ENCODE data around the gene ACAD10.
"Not testable (repeated sequence)": the region's sequence is repeated elsewhere in the genome, so short reads cannot be mapped to it uniquely, and the experiment has no call there.

The ACAD10 gene

DNA sequence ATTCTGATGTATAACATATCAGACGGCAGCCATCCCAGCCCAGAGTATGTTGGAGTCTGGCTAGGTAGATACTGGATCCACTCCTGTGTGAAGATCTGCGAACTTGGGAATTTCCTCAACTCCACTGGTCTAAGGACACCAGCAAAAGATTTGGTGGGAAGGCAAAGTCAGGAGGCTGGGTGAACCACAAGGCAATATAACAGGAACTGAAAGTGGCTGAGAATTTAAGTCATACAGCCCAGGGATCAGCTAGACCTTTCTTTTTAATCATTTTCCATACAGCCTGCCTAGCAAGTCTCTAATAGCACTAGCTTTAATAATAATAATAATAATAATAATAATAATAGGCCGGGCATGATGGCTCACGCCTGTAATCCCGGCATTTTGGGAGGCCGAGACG lies 34.9 kb upstream of the ACAD10 start:
- Histone ChIP-seq H3K27ac (no peak overlapping the region), H3K9ac (ENCODE audit: insufficient read length) (no peak overlapping the region), H3K4me3 (no peak overlapping the region), H3K36me3 (ENCODE audit: insufficient read depth, low read length) (peaks cover 53% of the 10 kb centered on the region), H3K9me3 (ENCODE audit: low read depth, low read length) (no peaks in the 10 kb centered on the region)
- TF ChIP-seq FOXP2 (optimal IDR thresholded peaks at IDR 0.05; ENCODE audit: control extremely low read depth, extremely low read length, insufficient read depth), result no peak
- no peak for DNase-seq (ENCODE audit: low read depth, low spot score)

DNA sequence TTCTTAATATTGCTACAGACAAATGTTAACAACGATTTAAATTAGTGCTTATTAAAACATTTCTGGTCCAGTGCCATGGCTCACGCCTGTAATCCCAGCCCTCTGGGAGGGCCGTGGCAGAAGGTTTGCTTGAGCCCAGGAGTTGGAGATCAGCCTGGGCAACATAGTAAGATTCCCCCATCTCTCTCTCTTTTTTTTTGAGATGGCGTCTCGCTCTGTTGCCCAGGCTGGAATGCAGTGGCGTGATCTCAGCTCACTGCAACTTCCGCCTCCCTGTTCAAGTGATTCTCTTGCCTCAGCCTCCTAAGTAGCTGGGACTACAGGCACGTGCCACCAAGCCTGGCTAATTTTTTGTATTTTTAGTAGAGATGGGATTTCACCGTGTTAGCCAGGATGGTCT lies 33.3 kb upstream of the ACAD10 start:
- not testable (repeated sequence) for H3K27ac ChIP-seq; H3K9me3 ChIP-seq (ENCODE audit: low read depth, low read length); H3K4me3 ChIP-seq; H3K9ac ChIP-seq (ENCODE audit: insufficient read length); DNase-seq (ENCODE audit: low read depth, low spot score)
- peaks cover 47% of the 10 kb centered on the region for H3K36me3 ChIP-seq (ENCODE audit: insufficient read depth, low read length)

DNA sequence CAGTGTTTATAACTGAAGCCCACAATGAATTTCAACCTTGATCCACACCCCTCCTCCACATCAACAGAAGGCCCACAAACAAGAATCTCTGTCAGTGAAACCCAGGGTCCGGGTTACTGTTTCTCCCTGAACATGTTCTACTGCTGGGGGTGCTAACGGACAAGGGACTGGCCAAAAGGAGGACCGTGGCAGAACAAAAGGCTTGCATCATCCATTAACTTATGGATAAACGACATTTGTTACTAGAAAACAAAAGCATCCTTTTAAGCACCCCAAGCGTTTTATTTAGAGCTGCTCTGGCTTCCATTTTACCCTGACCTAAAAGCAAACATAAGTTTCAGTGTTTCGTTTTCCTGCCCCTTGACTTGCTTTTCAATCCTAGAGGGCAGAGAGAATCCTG lies 32.3 kb upstream of the ACAD10 start:
- H3K27ac ChIP-seq, result no peak overlapping the region
- H3K4me3 ChIP-seq, result no peak overlapping the region
- DNase-seq (ENCODE audit: low read depth, low spot score), result no peak
- no peak overlapping the region for H3K9ac ChIP-seq (ENCODE audit: insufficient read length)
- H3K9me3 ChIP-seq (ENCODE audit: low read depth, low read length), result no peaks in the 10 kb centered on the region
- TF ChIP-seq EZH2 (IDR thresholded peaks at IDR 0.05) (no peak), FOXP2 (optimal IDR thresholded peaks at IDR 0.05; ENCODE audit: control extremely low read depth, extremely low read length, insufficient read depth) (no peak), POLR2AphosphoS5 (IDR thresholded peaks at IDR 0.05; ENCODE audit: borderline replicate concordance, low read depth, low read length) (no peak)
- peaks cover 48% of the 10 kb centered on the region for H3K36me3 ChIP-seq (ENCODE audit: insufficient read depth, low read length)

DNA sequence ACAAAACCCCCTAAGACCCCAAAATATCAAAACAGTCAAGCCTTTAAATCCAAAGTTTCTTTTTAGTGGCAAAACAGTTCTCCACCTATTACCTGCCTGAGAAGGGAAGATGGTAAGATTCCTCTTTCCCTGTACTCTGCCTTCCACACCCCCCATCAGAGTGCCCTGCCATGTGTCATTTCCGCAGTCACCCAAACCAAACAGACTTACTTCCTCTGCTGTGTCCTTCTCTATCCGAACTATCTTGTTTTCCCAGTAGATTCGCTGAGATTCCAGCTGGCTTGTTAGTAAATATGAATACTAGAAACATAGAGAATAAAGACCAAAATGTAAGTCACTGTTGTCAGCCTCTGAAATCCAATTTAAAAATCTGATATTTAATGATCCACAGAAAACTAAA lies 30.5 kb upstream of the ACAD10 start:
- Histone ChIP-seq H3K9me3 (ENCODE audit: low read depth, low read length) (no peaks in the 10 kb centered on the region), H3K36me3 (ENCODE audit: insufficient read depth, low read length) (peaks cover 50% of the 10 kb centered on the region), H3K4me3 (no peak overlapping the region), H3K27ac (no peak overlapping the region), H3K9ac (ENCODE audit: insufficient read length) (no peak overlapping the region)
- no peak for DNase-seq (ENCODE audit: low read depth, low spot score)
- TF ChIP-seq EZH2 (IDR thresholded peaks at IDR 0.05) (no peak), POLR2AphosphoS5 (IDR thresholded peaks at IDR 0.05; ENCODE audit: borderline replicate concordance, low read depth, low read length) (no peak), FOXP2 (optimal IDR thresholded peaks at IDR 0.05; ENCODE audit: control extremely low read depth, extremely low read length, insufficient read depth) (no peak)

DNA sequence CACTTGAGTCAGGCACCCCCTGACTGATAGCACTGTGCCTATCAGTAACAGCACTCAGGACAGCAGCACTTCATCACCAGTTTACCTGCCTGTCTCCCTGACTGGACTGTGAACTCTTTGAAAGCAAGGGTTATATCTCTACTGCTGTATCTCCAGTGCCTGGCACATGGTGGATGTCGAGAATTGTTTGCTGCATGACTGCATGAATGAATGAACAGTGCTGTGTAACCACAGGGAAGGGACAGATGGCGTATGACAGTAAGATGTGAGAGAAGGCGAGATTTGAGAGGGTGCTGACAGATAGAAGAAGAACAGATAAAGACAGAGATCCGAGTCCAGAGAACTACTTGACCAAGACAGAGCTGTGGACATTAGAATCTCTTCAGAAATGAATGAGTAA lies 29.8 kb upstream of the ACAD10 start:
- Histone ChIP-seq H3K4me3 (no peak overlapping the region), H3K27ac (no peak overlapping the region), H3K9ac (ENCODE audit: insufficient read length) (no peak overlapping the region), H3K36me3 (ENCODE audit: insufficient read depth, low read length) (peaks cover 50% of the 10 kb centered on the region), H3K9me3 (ENCODE audit: low read depth, low read length) (no peaks in the 10 kb centered on the region)
- TF ChIP-seq EZH2 (IDR thresholded peaks at IDR 0.05) (no peak), FOXP2 (optimal IDR thresholded peaks at IDR 0.05; ENCODE audit: control extremely low read depth, extremely low read length, insufficient read depth) (no peak), POLR2AphosphoS5 (IDR thresholded peaks at IDR 0.05; ENCODE audit: borderline replicate concordance, low read depth, low read length) (no peak)
- no peak for DNase-seq (ENCODE audit: low read depth, low spot score)

DNA sequence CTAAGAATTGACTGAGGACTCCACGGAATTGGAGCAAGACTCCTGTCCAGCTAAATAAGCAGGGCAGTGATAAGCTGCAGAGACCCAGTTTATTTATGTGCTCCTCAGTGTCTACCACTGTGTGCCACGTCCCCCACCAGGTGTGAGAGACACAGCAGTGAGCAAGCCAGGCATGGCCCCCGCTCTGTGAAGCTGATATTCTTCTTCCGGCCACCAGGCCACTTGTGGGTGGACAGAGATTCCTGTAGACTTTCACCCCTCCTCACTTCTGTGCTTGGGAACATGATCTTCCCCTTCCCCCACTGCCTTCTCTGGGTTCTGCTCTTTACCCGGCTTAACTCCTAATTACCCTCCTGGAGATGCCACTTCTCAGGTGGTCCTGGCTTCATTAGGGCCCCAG lies 21.4 kb upstream of the ACAD10 start:
- peaks cover 42% of the 10 kb centered on the region for H3K36me3 ChIP-seq (ENCODE audit: insufficient read depth, low read length)
- TF ChIP-seq EZH2 (IDR thresholded peaks at IDR 0.05) (no peak), POLR2AphosphoS5 (IDR thresholded peaks at IDR 0.05; ENCODE audit: borderline replicate concordance, low read depth, low read length) (no peak), FOXP2 (optimal IDR thresholded peaks at IDR 0.05; ENCODE audit: control extremely low read depth, extremely low read length, insufficient read depth) (no peak)
- no peak overlapping the region for H3K4me3 ChIP-seq
- H3K27ac ChIP-seq, result no peak overlapping the region
- H3K9me3 ChIP-seq (ENCODE audit: low read depth, low read length), result no peaks in the 10 kb centered on the region
- H3K9ac ChIP-seq (ENCODE audit: insufficient read length), result no peak overlapping the region
- no peak for DNase-seq (ENCODE audit: low read depth, low spot score)

DNA sequence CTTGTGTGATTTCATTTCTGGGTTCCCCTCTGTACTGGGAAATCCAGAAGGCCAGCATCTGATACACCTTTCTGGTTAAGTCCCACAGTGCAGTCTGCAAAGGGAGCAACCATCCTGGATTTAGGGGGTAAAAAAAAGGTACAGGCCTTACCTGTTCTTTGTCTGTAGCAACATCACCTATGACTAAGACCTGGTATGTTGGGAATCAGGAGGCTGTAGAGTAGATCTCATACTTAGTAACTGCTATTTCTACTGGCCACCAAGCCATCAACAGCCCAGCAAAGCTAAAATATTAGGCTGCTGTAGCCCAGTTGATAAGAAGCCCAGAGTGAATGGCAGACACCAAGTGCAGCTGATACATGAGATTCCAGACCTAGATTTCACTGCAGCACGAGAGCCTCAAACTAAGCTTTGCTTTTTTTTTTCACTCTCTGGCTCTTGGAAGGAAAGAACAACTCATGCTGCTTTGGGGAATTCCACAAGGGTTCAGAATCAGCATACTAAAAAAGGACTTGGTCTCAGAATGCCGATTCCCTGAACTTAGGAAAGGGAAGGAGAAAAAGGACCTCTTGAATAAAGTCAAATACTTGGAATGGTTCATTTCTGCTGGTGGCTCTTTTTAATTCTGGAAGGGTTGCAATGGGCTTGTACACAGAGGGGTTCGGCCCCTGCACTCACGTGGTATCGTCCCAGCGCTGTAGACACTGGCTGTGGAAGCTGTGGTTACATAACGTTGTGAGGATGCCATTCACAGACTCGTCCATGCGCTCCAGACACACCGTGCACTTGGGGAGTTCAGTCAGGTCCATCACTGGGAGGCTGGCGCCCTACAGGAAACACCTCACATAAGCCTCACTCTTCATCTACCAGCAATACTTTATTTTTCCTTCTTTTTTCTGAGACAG lies 20.6 kb upstream of the ACAD10 start:
- TF ChIP-seq POLR2AphosphoS5 (IDR thresholded peaks at IDR 0.05; ENCODE audit: borderline replicate concordance, low read depth, low read length), result no peak
- TF ChIP-seq FOXP2 (optimal IDR thresholded peaks at IDR 0.05; ENCODE audit: control extremely low read depth, extremely low read length, insufficient read depth), result no peak
- TF ChIP-seq EZH2 (IDR thresholded peaks at IDR 0.05), result no peak
- H3K4me3 ChIP-seq, result no peak overlapping the region
- H3K27ac ChIP-seq, result no peak overlapping the region
- DNase-seq (ENCODE audit: low read depth, low spot score), result no peak
- H3K36me3 ChIP-seq (ENCODE audit: insufficient read depth, low read length), result peaks cover 40% of the 10 kb centered on the region
- no peaks in the 10 kb centered on the region for H3K9me3 ChIP-seq (ENCODE audit: low read depth, low read length)
- no peak overlapping the region for H3K9ac ChIP-seq (ENCODE audit: insufficient read length)

DNA sequence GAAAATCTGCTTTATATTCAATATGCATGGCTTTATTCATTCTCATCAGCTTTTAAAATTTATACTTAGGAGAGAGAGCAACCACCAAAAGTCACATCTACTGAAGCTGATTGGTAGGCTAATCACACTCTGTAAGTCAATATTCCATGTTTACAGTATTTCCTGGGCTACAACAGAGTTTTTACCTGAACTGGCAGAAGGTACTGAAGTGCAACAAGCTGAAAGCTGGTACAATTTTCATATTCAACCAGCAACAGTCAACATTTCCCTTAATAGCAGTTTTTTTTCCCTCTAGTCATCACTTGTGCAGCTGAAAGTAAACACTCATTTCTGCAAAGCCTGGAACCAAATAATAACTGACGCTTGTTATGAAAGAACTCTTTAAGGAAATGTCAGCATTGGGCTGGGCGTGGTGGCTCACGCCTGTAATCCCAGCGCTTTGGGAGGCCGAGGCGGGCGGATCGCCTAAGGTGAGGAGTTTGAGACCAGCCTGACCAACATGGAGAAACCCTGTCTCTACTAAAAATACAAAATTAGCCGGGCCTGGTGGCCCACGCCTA lies 13.0 kb upstream of the ACAD10 start:
- Histone ChIP-seq H3K36me3 (ENCODE audit: insufficient read depth, low read length) (peaks cover 51% of the 10 kb centered on the region), H3K9ac (ENCODE audit: insufficient read length) (no peak overlapping the region), H3K4me3 (no peak overlapping the region), H3K9me3 (ENCODE audit: low read depth, low read length) (no peaks in the 10 kb centered on the region), H3K27ac (no peak overlapping the region)
- no peak for DNase-seq (ENCODE audit: low read depth, low spot score)
- no peak for TF ChIP-seq FOXP2 (optimal IDR thresholded peaks at IDR 0.05; ENCODE audit: control extremely low read depth, extremely low read length, insufficient read depth)
- TF ChIP-seq POLR2AphosphoS5 (IDR thresholded peaks at IDR 0.05; ENCODE audit: borderline replicate concordance, low read depth, low read length), result no peak
- no peak for TF ChIP-seq EZH2 (IDR thresholded peaks at IDR 0.05)

DNA sequence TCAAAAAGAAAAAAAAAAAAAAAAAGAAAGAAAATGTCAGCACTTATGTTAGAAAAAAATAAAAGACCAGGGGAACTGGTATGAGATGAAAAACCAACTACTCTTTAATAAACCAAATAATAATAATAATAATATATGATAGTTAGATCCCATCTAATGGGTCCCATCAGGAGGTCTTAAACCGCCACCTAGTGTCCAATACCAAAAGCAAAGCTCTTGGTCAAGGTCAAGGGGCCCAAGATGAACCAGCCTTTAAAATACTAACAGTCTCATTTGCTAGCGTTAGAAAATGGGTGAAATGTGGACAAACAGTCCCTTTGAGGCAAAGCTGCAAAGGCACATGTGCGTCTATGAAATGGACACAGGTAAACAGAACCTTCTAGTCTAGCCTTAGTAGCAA lies 12.3 kb upstream of the ACAD10 start:
- no peak for DNase-seq (ENCODE audit: low read depth, low spot score)
- Histone ChIP-seq H3K9ac (ENCODE audit: insufficient read length) (no peak overlapping the region), H3K4me3 (no peak overlapping the region), H3K27ac (no peak overlapping the region), H3K36me3 (ENCODE audit: insufficient read depth, low read length) (peaks cover 51% of the 10 kb centered on the region), H3K9me3 (ENCODE audit: low read depth, low read length) (no peaks in the 10 kb centered on the region)
- TF ChIP-seq EZH2 (IDR thresholded peaks at IDR 0.05) (no peak), FOXP2 (optimal IDR thresholded peaks at IDR 0.05; ENCODE audit: control extremely low read depth, extremely low read length, insufficient read depth) (no peak), POLR2AphosphoS5 (IDR thresholded peaks at IDR 0.05; ENCODE audit: borderline replicate concordance, low read depth, low read length) (no peak)

Data from SK-N-MC (cell line).